GM19455 (cell line): ENCODE data around the gene NOL8.

ENCODE experiments used
- ATAC-seq: cut with Tn5 transposase; IDR thresholded peaks from one replicate; pipeline ENCODE4 v1.9.1; 2021; ENCODE audit not compliant: unreplicated experiment

NOL8 gene

DNA sequence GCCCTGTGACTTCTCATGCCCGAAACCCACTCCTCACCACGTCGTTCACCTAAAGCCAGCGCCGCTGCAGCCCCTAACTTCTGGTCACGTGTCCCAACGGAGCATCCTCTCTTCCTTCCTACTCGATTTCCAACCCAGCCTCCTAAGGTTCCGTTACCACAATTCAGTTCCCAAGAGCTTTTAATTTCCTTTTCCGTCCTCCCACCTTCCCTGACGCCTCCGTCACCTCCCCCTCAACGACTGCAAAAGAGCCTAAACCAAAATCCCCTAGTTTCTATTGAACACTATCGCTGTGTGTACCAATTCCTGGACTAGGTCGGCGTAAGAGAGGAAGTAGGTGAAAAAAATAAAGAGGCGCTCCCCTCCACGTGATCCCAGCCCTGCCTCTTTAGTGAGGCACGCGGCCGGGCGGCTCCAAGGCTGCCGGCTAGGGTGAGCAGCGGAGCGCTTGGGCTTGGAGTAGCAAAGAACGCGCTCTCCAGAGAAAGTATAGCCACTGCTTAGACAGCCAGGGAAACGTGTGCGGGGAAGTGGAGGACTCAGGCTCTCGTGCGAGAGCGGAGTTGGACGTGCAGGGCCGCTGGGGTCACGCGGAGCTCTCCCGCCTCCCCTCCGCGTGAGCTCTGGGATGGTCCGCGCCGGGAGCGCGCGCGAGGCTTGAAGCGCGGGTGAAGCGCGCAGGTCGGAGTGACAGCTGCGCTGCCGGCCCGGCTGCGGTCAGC is at the start of gene NOL8, which contains the start of gene CENPP:
TSS of gene NOL8 (minus strand) at position 82 of the 722 bp plus-strand sequence. CDS start 1,189 bp downstream, outside the sequence.
TSS of gene CENPP (plus strand) at position 685 of the 722 bp plus-strand sequence.
- peak; percentile 91 for ATAC-seq

DNA sequence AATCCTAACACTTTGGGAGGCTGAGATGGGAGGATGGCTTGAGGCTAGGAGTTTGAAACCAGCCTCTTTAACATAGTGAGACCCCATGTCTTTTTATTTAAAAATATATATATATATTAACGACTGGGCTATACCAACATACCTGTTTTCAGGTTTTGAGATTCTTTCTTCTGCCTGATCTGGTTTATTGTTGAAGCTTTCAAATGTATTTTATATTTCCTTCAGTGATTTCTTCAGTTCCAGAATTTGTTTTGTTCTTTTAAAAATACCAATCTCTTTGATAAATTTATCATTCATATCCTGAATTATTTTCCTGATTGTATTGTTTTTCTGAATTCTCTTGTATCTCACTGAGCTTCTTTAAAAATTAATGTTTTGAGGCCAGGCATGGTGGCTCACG is 48.0 kb upstream of the NOL8 start:
- ATAC-seq, result no peak

DNA sequence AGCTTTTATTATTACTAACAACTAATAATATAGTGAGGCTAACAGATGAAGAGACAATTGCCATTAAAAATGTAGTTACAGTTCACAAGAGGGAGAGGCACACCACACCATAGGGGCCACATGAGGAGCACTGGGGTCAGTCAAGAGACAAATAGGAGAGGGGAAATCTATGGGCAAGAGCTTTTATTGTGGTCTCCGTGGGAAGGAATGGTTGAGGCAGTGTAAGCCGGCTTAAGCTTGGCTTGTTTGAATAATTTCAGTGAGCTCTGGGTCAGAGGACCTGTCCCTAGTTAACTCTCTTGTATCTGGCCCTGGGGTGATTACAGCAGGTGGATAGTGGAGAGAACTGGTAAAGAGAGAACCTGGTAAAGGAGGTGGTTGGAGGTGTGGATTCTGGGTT is 43.9 kb upstream of the NOL8 start:
- no peak for ATAC-seq

DNA sequence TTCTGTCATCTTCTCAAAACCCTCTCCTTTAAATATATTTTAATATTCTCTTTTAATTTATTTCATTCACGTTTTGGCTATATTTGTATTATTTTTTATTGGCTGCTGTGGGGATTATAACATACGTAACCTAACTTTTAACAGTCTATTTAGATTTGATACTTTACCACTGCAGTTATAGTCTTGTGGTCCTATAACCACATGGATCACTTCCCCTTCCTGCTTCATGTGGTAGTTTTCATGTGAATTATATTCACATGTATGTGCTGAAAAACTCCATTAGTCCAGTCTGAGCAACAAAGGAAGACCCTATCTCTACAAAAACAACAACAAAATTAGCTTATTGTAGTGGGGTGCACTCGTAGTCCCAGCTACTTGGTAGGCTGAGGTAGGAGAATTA is 34.9 kb upstream of the NOL8 start:
- ATAC-seq, result no peak

DNA sequence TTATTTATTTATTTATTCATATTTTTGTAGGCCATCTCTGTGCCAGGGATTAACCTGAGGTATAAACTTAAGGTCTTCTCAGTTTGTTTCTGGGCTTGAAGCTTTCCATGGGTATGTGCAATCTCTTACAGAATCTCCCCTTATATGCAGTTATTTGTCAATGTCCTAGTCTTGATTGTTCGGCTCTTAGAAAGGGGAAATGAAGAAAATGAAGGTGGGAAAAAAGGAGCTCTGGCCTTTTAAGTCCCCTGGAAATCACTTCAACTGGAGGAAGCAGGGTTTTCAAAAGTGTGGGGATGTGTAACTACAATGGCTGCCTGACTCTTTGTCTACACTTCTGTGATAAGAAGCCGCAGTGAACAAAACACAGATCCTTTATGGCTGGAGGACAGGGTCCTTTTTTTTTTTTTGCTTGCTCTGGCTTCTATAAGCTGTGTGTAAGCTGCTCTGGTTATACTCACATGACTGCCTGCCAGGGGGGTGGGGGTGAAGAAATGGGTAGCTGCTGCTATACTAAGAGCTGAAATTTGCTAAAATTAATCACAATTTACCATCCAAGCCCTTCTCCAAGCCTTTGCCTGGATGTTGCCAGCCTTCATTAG is 34.3 kb upstream of the NOL8 start:
- ATAC-seq, result no peak

DNA sequence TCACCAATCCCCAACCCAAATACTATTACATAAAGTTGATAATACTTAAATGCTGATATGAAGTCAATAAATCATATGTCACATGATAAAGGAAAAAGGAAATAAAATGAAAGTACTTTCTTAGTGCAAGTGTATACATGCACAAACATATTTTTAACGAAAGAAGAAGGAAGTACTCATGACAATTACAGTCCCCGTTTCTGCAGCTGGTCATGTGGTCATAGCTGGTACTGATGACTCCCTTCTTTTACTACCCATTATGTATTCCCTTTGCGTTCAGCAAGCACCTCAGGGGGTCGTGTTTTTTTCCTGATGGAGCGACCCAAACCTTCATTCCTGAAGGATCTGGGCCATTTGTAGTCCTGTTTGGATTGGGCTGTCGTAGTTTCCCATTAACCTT is 27.9 kb upstream of the NOL8 start:
- no peak for ATAC-seq

DNA sequence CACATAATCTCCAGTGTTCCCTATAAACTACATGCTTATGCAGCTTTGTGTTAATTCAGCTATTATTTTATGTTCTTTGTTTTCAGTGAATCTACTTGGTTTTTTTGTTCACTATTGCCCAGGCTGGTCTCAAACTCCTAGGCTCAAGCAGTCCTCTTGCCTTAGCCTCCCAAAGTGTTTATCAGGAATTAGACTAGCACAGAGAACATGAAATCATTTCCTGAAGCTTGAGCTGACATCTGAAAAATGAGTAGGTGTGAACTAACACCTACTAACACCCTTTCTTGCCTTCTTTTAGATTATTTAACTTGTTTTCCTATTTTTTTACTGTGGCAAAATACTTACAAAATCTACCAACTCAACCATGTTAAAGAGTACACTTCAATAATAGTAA is 25.6 kb upstream of the NOL8 start:
- no peak for ATAC-seq

DNA sequence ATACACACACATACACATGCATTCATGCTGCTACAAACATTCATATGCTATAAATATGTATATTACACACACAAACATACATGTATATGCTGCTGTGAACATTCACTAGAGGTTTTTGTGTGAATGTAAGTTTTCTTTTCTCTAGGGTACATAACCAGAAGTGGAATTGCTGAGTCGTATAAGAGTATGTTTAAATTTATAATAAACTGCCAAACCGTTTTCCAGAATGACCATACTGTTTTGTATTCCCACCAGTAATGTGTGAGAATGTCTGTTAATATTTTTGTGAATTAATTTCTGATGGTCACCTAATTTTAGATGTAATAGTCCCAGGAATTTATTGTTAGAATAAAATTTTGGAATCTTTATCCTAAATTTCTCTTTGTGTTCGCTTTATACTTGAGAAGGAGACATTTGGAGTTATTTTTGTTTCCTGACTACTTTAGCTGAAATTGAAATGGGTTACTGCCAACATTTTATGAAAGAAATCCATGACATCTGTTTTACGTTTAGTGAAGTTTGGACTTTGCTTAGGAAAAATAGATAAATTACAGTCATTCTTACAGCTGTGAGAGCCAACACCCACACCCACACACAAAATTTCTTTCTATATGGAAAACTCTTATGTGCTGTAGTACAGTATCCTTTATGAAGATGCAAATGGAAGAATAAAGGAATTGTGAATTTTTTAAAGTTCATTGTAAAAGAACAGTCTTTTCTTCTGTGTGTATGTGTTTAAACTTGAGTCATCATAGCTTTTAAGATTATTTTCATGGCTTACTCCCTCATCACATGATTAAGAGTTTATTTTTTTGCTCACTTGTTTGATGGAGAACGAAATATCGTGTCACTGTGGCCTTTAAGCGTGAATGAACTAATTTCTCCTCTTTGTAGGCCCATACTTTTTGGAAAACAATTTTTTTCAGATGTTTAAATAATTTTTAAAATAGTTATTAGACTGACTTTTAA is 24.9 kb upstream of the NOL8 start:
- ATAC-seq, result no peak

DNA sequence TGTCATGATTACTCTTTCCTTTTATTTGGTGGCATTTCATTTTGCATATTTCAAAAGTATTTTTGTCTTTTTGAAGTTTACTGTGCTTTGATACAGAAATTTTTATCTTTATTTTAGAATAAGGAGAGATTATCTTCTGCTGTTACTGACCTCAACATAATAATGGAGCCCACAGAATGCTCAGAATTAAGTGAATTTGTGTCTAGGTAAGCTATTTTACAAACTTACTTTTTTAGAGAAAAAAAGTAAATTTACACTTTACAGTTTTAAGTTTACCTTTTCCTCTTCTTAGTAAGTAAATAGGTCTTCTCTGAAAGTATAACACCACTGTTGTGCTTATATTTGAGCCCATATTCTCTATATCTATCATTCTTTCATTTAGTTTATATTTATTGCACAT is 20.4 kb upstream of the NOL8 start:
- no peak for ATAC-seq

DNA sequence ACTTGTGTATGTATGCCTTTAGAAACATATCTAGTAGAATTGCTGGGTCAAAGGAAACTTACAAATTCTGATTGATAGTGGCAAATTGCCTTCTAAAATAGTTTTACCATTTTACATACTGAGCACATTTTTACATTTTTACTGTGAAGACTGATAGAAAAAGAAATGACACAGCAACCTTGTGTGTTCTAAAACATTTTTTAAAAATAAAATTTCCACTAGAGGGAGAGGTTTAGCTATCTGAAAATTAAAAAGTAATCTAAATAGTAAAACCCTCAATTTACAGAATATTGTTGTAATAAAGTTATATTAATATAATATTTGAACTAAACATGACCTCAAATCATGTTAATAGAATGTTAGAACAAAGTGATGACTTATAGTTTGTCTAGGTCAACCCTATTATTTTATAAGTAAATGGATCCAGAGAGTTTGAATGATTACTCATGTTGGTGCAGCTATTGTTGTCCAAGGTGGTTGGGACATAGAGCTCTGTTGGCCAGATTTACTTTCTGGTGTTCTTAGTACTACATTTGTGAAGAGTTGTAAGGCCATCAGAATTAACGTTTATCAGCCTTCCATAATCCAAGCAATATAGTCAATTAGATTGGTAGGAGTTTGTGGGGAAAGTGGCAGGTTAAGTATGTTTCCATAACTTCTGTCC is 17.8 kb upstream of the NOL8 start:
- no peak for ATAC-seq

DNA sequence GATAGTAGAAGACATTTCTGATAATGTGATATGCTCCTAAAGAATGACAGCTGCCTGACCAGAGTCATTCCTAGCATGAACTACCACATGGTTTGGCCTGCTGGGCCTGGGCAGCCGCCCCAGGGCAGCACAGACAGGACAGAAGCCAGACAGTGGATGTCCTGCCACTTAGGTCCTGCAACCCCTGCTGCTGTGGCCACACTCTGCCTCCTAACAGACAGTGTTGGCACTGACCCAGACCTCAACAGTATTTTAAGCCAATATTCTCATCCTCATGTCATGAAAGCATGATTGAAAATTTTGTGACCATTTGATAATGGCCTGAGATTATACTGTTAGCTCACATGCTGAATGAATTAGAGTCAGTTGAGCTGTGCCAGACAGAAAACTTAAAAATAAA is 16.4 kb upstream of the NOL8 start:
- no peak for ATAC-seq

DNA sequence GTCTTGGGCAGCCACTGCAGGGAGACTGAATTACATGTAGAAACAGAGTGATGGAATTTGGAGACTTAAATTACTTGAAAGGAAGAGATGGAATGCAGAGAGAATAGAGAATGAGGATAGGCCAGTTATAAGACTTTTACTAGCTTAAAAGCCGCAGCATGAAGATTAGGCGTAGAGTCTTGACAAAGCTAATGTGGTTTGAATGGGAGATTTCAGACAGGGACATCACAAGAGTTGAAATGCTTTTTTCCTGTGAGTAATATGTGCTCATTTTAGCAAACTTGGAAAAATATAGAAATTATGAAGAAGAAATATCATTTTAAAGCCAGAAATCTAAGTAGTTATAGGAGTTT is 8.1 kb upstream of the NOL8 start:
- no peak for ATAC-seq

DNA sequence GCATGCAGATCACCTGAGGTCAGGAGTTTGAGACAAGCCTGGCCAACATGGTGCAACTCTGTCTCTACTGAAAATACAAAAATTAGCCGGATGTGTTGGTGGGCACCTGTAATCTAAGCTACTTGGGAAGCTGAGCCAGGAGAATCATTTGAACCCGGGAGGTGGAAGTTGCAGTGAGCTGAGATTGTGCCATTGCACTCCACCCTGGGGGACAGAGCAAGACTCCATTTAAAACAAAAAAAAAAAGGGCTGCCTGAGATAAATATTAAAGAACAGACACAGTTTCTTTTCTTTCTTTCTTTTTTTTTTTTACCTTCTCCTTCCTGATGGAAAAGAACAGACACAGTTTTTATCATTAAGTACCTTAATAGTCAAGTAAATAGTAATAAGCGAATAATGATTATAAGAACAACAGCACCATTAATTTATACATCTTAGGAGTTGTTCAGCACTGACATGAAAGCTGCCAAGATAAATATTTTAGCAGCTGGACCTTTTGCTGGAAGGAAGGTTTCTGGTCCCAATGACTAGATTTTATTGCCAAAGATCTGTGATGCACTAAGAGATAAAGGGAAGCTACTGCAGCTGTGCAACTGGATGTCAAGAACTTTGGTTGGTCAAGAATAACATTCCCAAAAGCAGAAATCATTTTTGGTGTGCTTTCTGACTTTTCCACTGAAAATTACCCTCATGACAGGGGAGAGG is 7.6 kb upstream of the NOL8 start:
- no peak for ATAC-seq

DNA sequence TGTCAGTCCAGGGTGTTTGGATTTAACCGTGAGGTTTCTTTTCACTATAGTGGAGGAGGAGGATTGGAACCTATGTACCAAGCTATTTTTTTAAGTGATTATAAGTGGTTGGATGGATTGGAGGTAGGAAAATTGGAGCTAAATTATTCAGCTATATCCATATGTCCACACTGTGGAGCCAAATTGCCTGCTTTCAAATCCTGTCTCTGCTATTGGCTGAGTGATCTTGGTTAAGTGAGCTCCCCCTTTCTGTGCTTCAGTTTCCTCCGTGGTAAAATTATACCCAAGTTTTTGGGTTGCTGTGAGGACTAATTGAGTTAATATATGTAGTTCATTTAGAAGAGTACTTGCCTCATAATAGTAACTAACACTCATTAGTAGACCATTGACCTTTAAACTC is 3.1 kb upstream of the NOL8 start:
- no peak for ATAC-seq

DNA sequence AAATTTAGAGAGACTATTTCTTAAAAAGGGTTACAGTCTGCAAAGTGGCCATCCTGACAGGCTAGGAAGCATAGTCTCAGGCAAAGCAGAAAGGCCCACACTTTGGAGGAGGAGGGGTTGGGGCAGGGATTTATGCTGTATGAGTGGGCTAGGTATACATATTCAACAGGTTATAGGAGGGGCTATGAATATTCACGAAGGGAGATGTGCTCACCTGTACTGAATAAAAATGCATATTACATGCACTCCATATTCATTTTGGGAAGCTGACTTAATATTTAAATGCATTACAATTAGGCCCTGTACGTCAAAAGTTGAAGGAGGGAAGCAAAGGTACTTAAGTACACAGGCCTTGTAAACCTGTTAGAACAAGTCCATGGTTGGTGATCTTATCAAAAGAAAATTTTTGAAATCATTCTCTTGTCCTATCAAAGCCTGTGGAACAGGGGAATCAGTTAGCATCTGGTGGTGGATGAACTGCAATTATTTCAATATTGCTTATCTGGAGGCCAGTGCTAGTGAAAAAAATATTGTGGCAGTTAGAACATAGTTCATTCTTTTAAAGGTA is 2.2 kb upstream of the NOL8 start:
- ATAC-seq, result no peak

DNA sequence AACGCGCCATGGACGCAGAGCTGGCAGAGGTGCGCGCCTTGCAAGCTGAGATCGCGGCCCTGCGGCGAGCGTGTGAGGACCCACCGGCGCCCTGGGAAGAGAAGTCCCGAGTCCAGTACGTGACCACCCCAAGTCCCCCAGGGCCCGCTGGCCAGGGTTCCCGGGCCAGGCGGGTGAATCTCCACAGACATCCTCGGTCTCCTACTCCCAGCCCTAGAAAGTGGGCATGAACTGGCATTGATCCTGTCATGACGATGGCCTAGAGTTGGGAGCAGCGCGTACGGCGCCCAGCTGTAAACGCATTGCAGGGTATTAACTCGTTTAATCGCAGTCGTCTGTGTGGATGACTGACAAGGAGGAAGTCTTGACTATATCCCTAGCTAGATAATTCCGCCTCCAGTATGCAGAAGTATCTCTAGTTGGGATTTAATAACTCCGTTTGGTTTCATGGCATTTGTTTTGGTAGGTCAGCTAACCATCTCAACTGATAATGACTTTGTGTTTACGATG is 896 bp upstream of the NOL8 start:
- no peak for ATAC-seq

DNA sequence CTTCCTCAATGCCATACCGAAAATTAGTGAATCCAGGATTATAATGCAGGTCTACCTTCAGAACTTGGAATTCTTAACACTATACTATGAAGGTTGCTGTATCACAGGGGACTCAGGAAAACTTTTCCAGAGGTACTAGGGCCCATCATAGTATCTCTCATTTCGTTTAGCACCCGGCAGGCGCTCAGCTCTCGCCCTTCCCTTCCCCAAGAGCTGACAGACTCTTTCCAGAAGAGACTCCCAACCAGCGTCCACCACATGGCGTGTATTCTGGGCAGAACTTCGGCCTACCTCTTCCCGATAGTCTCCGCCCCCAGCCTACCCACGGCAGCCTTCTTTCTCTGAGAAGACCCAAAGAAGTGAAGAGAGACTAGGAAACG is 271 bp downstream of the NOL8 start:
- peak; percentile 7 for ATAC-seq

DNA sequence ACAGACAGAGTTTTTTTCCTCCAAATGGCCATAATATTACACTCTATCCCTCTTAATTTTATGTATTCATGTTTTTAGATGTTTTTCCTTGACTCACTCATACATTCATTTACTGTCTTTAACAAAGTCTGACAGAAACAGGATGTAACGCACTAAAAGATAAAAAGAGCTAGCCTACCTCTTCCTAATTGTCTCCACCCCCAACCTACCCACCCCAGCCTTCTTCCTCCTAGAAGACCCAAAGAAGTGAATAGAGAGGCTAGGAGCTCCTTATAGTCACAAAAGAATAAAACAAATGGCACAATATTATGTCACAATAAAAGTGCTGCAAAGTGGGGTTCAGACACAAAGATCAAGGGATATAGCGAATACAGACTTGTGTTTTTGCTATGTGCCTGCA is 719 bp downstream of the NOL8 start:
- ATAC-seq, result no peak

DNA sequence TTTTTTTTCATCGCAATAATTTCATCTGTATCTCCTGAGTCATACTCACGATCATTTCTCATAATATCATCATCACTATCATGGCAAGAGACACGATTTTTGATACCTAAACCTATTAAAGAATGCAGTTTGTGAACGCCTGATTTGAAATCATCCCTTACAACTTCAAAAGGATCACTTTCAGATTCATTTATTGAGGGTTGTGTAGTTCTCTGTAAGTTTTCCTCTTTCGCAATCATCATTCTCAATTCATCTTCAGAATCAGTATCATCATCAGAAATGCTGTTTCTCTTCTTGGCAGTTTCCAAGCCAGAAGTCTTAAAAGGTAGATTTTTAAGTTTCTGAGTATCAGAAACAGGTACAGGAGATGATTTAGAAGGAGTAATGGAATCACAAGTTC is 9.7 kb downstream of the NOL8 start:
- no peak for ATAC-seq

DNA sequence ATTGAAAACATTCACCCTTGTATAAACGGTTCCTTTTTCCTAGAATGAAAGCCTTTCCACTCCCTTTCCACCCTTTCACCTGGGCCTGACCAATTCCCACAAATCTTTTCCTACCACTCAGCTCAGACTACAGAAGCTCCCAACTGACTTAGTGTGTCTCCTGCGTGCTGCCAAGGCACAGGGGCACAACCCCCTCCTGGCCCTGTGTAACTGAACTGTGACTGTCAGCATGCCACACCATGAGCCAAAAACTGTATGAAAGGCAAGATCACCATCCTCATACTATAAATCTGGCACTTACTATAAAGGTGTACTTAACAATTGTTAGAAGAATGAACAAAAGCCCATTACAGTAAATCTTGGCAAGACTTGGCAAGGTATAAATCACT is 11.5 kb downstream of the NOL8 start:
- no peak for ATAC-seq
